ENCODE results near the gene TIFAB.

- TF ChIP-seq POLR2A (IDR thresholded peaks at IDR 0.05), result no peak
- TF ChIP-seq CTCF (IDR thresholded peaks at IDR 0.05), result no peak
Observed at GRCh38 chr5:135441919-135442318, 10.2 kb downstream of the TIFAB start.

All from suprapubic skin (tissue), 3 donors.